HCT116 (cell line): Measurements from ENCODE around the gene ANAPC5. TPM values are rescaled to one million over a fixed set of nuclear protein-coding genes. Genes with fewer than 3 reads are reported as not detected.
"Not testable (repeated sequence)": the region's sequence is repeated elsewhere in the genome, so short reads cannot be mapped to it uniquely, and the experiment has no call there.

Experiments used
- ATAC-seq: fragments of 200-7000 bp; cut with Tn5 transposase; 2 replicates; pipeline ENCODE4 v1.9.1; 2020; ENCODE audit warnings: mild to moderate bottlenecking, moderate library complexity
- BruUV-seq: library from RNA; stranded (reverse); fragments of 400-500 nt; replicated peaks from 2 replicates; lab custom pipeline; 2021; lab: Mats Ljungman, UMichigan
- CTCF ChIA-PET: fragments of 300-600 bp; sonication (Branson Sonifier 250); formaldehyde crosslinking; loops from one replicate; lab custom pipeline; 2021; ENCODE audit warnings: antibody characterized with exemption; lab: Charles Lee
- POLR2A ChIA-PET: fragments of 300-600, 350-600 bp; sonication (Branson Sonifier 250); formaldehyde crosslinking; loops from one replicate; lab custom pipeline; 2021; ENCODE audit warnings: antibody characterized with exemption; lab: Charles Lee
- RAD21 ChIA-PET, 2 experiments: fragments of 300-600 bp; sonication (Branson Sonifier 250); formaldehyde crosslinking; loops; one replicate each; lab custom pipeline; 2023; ENCODE audit warnings: low total read pairs in 2 of 2; ENCODE audit not compliant: uncharacterized antibody in 2 of 2, unreplicated experiment in 2 of 2, low non-redundant PET in 1 of 2; lab: Charles Lee
- DNase-seq: peaks from one replicate; pipeline ENCODE4 v3.0.0-alpha.2; 2010; ENCODE audit warnings: low read depth, low spot score
- H2AFZ ChIP-seq: fragments of 200-600 bp; shearing (Covaris generic), sonication (generic); 2 replicates; pipeline ENCODE4 v1.6.1; 2017; ENCODE audit warnings: low read depth, mixed run types, mixed read lengths, antibody characterized with exemption, low read length; ENCODE audit not compliant: poor library complexity, severe bottlenecking
- H3K27ac ChIP-seq: 2 replicates; pipeline ENCODE4 v1.5.1; 2012; ENCODE audit warnings: low read depth, low read length
- H3K27me3 ChIP-seq: fragments of 200-600 bp; sonication (generic); 2 replicates; pipeline ENCODE4 v1.6.1; 2016; ENCODE audit warnings: mixed run types, low read length, mixed read lengths; ENCODE audit not compliant: insufficient read depth
- H3K36me3 ChIP-seq, 2 experiments: fragments of 200-500 bp in 1 of 2; fragments of 200-600 bp in 1 of 2; sonication (Bioruptor generic) in 1 of 2; sonication (generic) in 1 of 2; 2 replicates each; pipeline versions ENCODE4 v1.5.1 to v1.6.1; 2014 to 2016; ENCODE audit warnings: low read length in 2 of 2, inconsistent platforms in 1 of 2, mixed read lengths in 1 of 2, mixed run types in 1 of 2; ENCODE audit not compliant: insufficient read depth in 2 of 2, control insufficient read depth in 1 of 2
- H3K4me1 ChIP-seq, 2 experiments: fragments of 200-600 bp in 1 of 2; sonication (generic) in 1 of 2; 2 replicates each; pipeline versions ENCODE4 v1.5.1 to v1.6.1; 2012 to 2017; ENCODE audit warnings: low read length in 2 of 2, inconsistent platforms in 1 of 2, mild to moderate bottlenecking in 1 of 2, mixed read lengths in 1 of 2, mixed run types in 1 of 2, moderate library complexity in 1 of 2; ENCODE audit not compliant: insufficient read depth in 2 of 2, control insufficient read depth in 1 of 2
- H3K4me2 ChIP-seq: fragments of 200-600 bp; sonication (generic); 2 replicates; pipeline ENCODE4 v1.6.1; 2017; ENCODE audit warnings: mixed run types, low read length, mixed read lengths
- H3K4me3 ChIP-seq, 2 experiments: fragments of 200-600 bp in 1 of 2; sonication (generic) in 1 of 2; replicated peaks in 1 of 2; 2 replicates each; pipeline ENCODE4 v1.5.1; 2011 to 2016; ENCODE audit warnings: low read length in 2 of 2, control low read depth in 1 of 2, low read depth in 1 of 2, mild to moderate bottlenecking in 1 of 2, mixed read lengths in 1 of 2, mixed run types in 1 of 2
- H3K79me2 ChIP-seq: fragments of 200-600 bp; sonication (generic); 2 replicates; pipeline ENCODE4 v1.6.1; 2017; ENCODE audit warnings: mild to moderate bottlenecking, mixed run types, low read length, moderate library complexity, mixed read lengths; ENCODE audit not compliant: insufficient read depth
- H3K9ac ChIP-seq: fragments of 200-600 bp; sonication (generic); 2 replicates; pipeline ENCODE4 v1.6.1; 2016; ENCODE audit warnings: low read length, mixed read lengths
- H3K9me2 ChIP-seq: fragments of 200-600 bp; sonication (generic), shearing (Covaris generic); 2 replicates; pipeline ENCODE4 v1.6.1; 2017; ENCODE audit warnings: mixed run types, mild to moderate bottlenecking, moderate library complexity; ENCODE audit not compliant: insufficient read depth
- H3K9me3 ChIP-seq, 2 experiments: fragments of 200-500 bp in 1 of 2; fragments of 200-600 bp in 1 of 2; sonication (Bioruptor generic) in 1 of 2; sonication (generic) in 1 of 2; 2 replicates each; pipeline ENCODE4 v1.6.1; 2014 to 2017; ENCODE audit warnings: low read length in 2 of 2, mixed read lengths in 2 of 2, inconsistent platforms in 1 of 2, low read depth in 1 of 2, mild to moderate bottlenecking in 1 of 2, mixed run types in 1 of 2, moderate library complexity in 1 of 2; ENCODE audit not compliant: control insufficient read depth in 1 of 2, insufficient read depth in 1 of 2
- H4K20me1 ChIP-seq: fragments of 200-600 bp; sonication (generic), shearing (Covaris generic); 2 replicates; pipeline ENCODE4 v1.6.1; 2017; ENCODE audit warnings: mixed run types, mild to moderate bottlenecking, moderate library complexity; ENCODE audit not compliant: insufficient read depth
- CEBPB ChIP-seq: IDR thresholded peaks from 2 replicates; pipeline ENCODE4 v1.6.1; 2012; ENCODE audit warnings: low read depth
- EGR1 ChIP-seq: IDR thresholded peaks from 2 replicates; pipeline ENCODE4 v1.6.1; 2012; ENCODE audit warnings: low read depth
- EZH2phosphoT487 ChIP-seq: fragments of 200-600 bp; IDR thresholded peaks from 2 replicates; pipeline ENCODE4 v1.6.1; 2018; ENCODE audit warnings: antibody characterized with exemption, borderline replicate concordance
- POLR2AphosphoS5 ChIP-seq: IDR thresholded peaks from 2 replicates; pipeline ENCODE4 v1.6.1; 2011; ENCODE audit warnings: mild to moderate bottlenecking, low read depth, low read length, moderate library complexity
- SRF ChIP-seq: IDR thresholded peaks from 2 replicates; pipeline ENCODE4 v1.6.1; 2012; ENCODE audit warnings: low read depth
- TCF7L2 ChIP-seq: IDR thresholded peaks from 2 replicates; pipeline ENCODE4 v1.7.0; 2011; ENCODE audit warnings: borderline replicate concordance, inconsistent platforms; ENCODE audit not compliant: insufficient read depth, insufficient read length; ENCODE audit errors: extremely low read depth
- intact Hi-C: fragments of 100-400 bp; cut with micrococcal nuclease; formaldehyde crosslinking; loops from 2 replicates; pipeline ENCODE4 v1.10.0; 2022
- total RNA-seq: library from RNA; stranded (reverse); gene quantifications from one replicate; pipeline ENCODE4 v1.2.1, GENCODE V29; 2021; ENCODE audit not compliant: unreplicated experiment
- TF ChIP-seq, protein P1 (sequence below), 3 experiments: fragments of 200-600 bp in 1 of 3; sonication (generic) in 1 of 3; IDR thresholded peaks in 2 of 3; conservative IDR thresholded peaks in 1 of 3; 2 replicates each; pipeline ENCODE4 v1.5.1; 2012 to 2017; ENCODE audit warnings: low read depth in 2 of 3, low read length in 2 of 3, antibody characterized with exemption in 1 of 3, borderline replicate concordance in 1 of 3, control low read depth in 1 of 3, mild to moderate bottlenecking in 1 of 3, mixed read lengths in 1 of 3, mixed run types in 1 of 3, moderate library complexity in 1 of 3; ENCODE audit not compliant: insufficient read depth in 1 of 3

The ANAPC5 gene
- total RNA-seq, 1 experiment from 2014 or later, result 112 TPM

DNA sequence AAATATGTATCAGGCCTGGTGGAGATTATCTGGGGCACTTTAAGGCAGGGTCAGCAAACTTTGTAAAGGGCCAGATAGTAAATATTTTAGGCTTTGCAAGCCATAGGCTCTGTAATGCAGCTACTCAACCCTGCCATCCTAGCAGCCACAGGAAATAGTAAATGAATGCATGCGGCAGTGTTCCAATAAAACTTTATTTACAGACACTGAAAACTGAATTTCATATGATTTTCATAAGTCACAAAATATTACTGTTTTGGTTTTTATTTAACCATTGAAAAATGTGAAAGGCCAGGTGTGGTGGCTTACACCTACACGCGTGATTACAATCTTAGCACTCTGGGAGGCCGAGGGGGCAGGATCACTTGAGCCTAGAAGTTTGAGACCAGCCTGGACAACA, 52.5 kb downstream of the ANAPC5 start:
- Histone ChIP-seq H3K9ac (no peak overlapping the region), H3K36me3 (no peaks in the 10 kb centered on the region), H3K4me2 (no peak overlapping the region), H4K20me1 (no peaks in the 10 kb centered on the region), H3K4me1 (peaks cover 3 to 19% of the 10 kb centered on the region in 2 experiments), H3K27ac (no peak overlapping the region), H3K27me3 (no peaks in the 10 kb centered on the region), H3K4me3 (no peak overlapping the region), H2AFZ (no peak overlapping the region), H3K9me3 (no peaks in the 10 kb centered on the region), H3K9me2 (no peaks in the 10 kb centered on the region), H3K79me2 (peaks cover 16% of the 10 kb centered on the region)
- intact Hi-C loops, result loop anchor here (5.0 kb wide), 1 partner anchor 237 kb away; no protein-coding TSS in a partner anchor
- ChIA-PET RAD21 (no interaction called here), POLR2A (no interaction called here), CTCF (no interaction called here)
- BruUV-seq, result no TSS peak
- TF ChIP-seq, protein P1, sequence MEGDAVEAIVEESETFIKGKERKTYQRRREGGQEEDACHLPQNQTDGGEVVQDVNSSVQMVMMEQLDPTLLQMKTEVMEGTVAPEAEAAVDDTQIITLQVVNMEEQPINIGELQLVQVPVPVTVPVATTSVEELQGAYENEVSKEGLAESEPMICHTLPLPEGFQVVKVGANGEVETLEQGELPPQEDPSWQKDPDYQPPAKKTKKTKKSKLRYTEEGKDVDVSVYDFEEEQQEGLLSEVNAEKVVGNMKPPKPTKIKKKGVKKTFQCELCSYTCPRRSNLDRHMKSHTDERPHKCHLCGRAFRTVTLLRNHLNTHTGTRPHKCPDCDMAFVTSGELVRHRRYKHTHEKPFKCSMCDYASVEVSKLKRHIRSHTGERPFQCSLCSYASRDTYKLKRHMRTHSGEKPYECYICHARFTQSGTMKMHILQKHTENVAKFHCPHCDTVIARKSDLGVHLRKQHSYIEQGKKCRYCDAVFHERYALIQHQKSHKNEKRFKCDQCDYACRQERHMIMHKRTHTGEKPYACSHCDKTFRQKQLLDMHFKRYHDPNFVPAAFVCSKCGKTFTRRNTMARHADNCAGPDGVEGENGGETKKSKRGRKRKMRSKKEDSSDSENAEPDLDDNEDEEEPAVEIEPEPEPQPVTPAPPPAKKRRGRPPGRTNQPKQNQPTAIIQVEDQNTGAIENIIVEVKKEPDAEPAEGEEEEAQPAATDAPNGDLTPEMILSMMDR (IDR thresholded peaks at IDR 0.05 in 2 of 3, conservative IDR thresholded peaks at IDR 0.05 in 1 of 3; ENCODE audit: borderline replicate concordance in 1 of 3, insufficient read depth in 1 of 3, low read depth in 2 of 3, low read length in 2 of 3), result no peak
- TF ChIP-seq SRF, result no peak
- no peak for TF ChIP-seq EZH2phosphoT487
- no peak for TF ChIP-seq CEBPB
- TF ChIP-seq TCF7L2, result no peak
- TF ChIP-seq EGR1, result no peak
- no peak for TF ChIP-seq POLR2AphosphoS5
- ATAC-seq, result no peak
- DNase-seq, result no peak

DNA sequence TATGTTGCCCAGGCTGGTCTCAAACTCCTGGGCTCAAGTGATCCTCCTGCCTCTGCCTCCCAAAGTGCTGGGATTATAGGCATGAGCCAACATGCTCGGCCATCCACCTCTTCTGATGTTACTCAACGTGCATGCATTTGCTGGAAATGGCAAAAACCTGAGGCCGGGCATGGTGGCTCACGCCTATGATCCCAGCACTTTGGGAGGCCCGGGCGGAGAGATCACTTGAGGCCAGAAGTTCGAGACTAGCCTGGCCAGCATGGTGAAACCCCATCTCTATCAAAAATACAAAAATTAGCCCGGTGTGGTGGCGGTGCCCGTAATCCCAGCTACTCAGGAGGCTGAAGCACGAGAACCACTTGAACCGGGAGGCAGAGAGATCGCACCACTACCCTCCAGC, 53.8 kb downstream of the ANAPC5 start:
- H3K36me3 ChIP-seq, H3K27ac ChIP-seq, H3K4me3 ChIP-seq, CTCF ChIA-PET, H3K9me3 ChIP-seq, H2AFZ ChIP-seq, DNase-seq, H3K27me3 ChIP-seq, ATAC-seq, H4K20me1 ChIP-seq, RAD21 ChIA-PET, H3K9ac ChIP-seq, POLR2A ChIA-PET, BruUV-seq, H3K9me2 ChIP-seq: not testable (repeated sequence)
- Histone ChIP-seq H3K79me2 (peaks cover 28% of the 10 kb centered on the region), H3K4me1 (peaks cover 3 to 19% of the 10 kb centered on the region in 2 experiments), H3K4me2 (peak overlapping the region; percentile 83)
- intact Hi-C loops, result loop anchor here (5.0 kb wide), 1 partner anchor 236 kb away; no protein-coding TSS in a partner anchor
